HCT116 (cell line): ENCODE data around the gene RRBP1. TPM values are rescaled to one million over a fixed set of nuclear protein-coding genes. Genes with fewer than 3 reads are reported as not detected.

ENCODE experiments used
- ATAC-seq: fragments of 200-7000 bp; cut with Tn5 transposase; 2 replicates; pipeline ENCODE4 v1.9.1; 2020; ENCODE audit warnings: mild to moderate bottlenecking, moderate library complexity
- BruUV-seq: library from RNA; stranded (reverse); fragments of 400-500 nt; replicated peaks from 2 replicates; lab custom pipeline; 2021; lab: Mats Ljungman, UMichigan
- CTCF ChIA-PET: fragments of 300-600 bp; sonication (Branson Sonifier 250); formaldehyde crosslinking; loops from one replicate; lab custom pipeline; 2021; ENCODE audit warnings: antibody characterized with exemption; lab: Charles Lee
- POLR2A ChIA-PET: fragments of 300-600, 350-600 bp; sonication (Branson Sonifier 250); formaldehyde crosslinking; loops from one replicate; lab custom pipeline; 2021; ENCODE audit warnings: antibody characterized with exemption; lab: Charles Lee
- RAD21 ChIA-PET, 2 experiments: fragments of 300-600 bp; sonication (Branson Sonifier 250); formaldehyde crosslinking; loops; one replicate each; lab custom pipeline; 2023; ENCODE audit warnings: low total read pairs in 2 of 2; ENCODE audit not compliant: uncharacterized antibody in 2 of 2, unreplicated experiment in 2 of 2, low non-redundant PET in 1 of 2; lab: Charles Lee
- DNase-seq: peaks from one replicate; pipeline ENCODE4 v3.0.0-alpha.2; 2010; ENCODE audit warnings: low read depth, low spot score
- H2AFZ ChIP-seq: fragments of 200-600 bp; shearing (Covaris generic), sonication (generic); 2 replicates; pipeline ENCODE4 v1.6.1; 2017; ENCODE audit warnings: low read depth, mixed run types, mixed read lengths, antibody characterized with exemption, low read length; ENCODE audit not compliant: poor library complexity, severe bottlenecking
- H3K27ac ChIP-seq: 2 replicates; pipeline ENCODE4 v1.5.1; 2012; ENCODE audit warnings: low read depth, low read length
- H3K27me3 ChIP-seq: fragments of 200-600 bp; sonication (generic); 2 replicates; pipeline ENCODE4 v1.6.1; 2016; ENCODE audit warnings: mixed run types, low read length, mixed read lengths; ENCODE audit not compliant: insufficient read depth
- H3K36me3 ChIP-seq, 2 experiments: fragments of 200-500 bp in 1 of 2; fragments of 200-600 bp in 1 of 2; sonication (Bioruptor generic) in 1 of 2; sonication (generic) in 1 of 2; 2 replicates each; pipeline versions ENCODE4 v1.5.1 to v1.6.1; 2014 to 2016; ENCODE audit warnings: low read length in 2 of 2, inconsistent platforms in 1 of 2, mixed read lengths in 1 of 2, mixed run types in 1 of 2; ENCODE audit not compliant: insufficient read depth in 2 of 2, control insufficient read depth in 1 of 2
- H3K4me1 ChIP-seq, 2 experiments: fragments of 200-600 bp in 1 of 2; sonication (generic) in 1 of 2; 2 replicates each; pipeline versions ENCODE4 v1.5.1 to v1.6.1; 2012 to 2017; ENCODE audit warnings: low read length in 2 of 2, inconsistent platforms in 1 of 2, mild to moderate bottlenecking in 1 of 2, mixed read lengths in 1 of 2, mixed run types in 1 of 2, moderate library complexity in 1 of 2; ENCODE audit not compliant: insufficient read depth in 2 of 2, control insufficient read depth in 1 of 2
- H3K4me2 ChIP-seq: fragments of 200-600 bp; sonication (generic); 2 replicates; pipeline ENCODE4 v1.6.1; 2017; ENCODE audit warnings: mixed run types, low read length, mixed read lengths
- H3K4me3 ChIP-seq, 2 experiments: fragments of 200-600 bp in 1 of 2; sonication (generic) in 1 of 2; replicated peaks in 1 of 2; 2 replicates each; pipeline ENCODE4 v1.5.1; 2011 to 2016; ENCODE audit warnings: low read length in 2 of 2, control low read depth in 1 of 2, low read depth in 1 of 2, mild to moderate bottlenecking in 1 of 2, mixed read lengths in 1 of 2, mixed run types in 1 of 2
- H3K79me2 ChIP-seq: fragments of 200-600 bp; sonication (generic); 2 replicates; pipeline ENCODE4 v1.6.1; 2017; ENCODE audit warnings: mild to moderate bottlenecking, mixed run types, low read length, moderate library complexity, mixed read lengths; ENCODE audit not compliant: insufficient read depth
- H3K9ac ChIP-seq: fragments of 200-600 bp; sonication (generic); 2 replicates; pipeline ENCODE4 v1.6.1; 2016; ENCODE audit warnings: low read length, mixed read lengths
- H3K9me2 ChIP-seq: fragments of 200-600 bp; sonication (generic), shearing (Covaris generic); 2 replicates; pipeline ENCODE4 v1.6.1; 2017; ENCODE audit warnings: mixed run types, mild to moderate bottlenecking, moderate library complexity; ENCODE audit not compliant: insufficient read depth
- H3K9me3 ChIP-seq, 2 experiments: fragments of 200-500 bp in 1 of 2; fragments of 200-600 bp in 1 of 2; sonication (Bioruptor generic) in 1 of 2; sonication (generic) in 1 of 2; 2 replicates each; pipeline ENCODE4 v1.6.1; 2014 to 2017; ENCODE audit warnings: low read length in 2 of 2, mixed read lengths in 2 of 2, inconsistent platforms in 1 of 2, low read depth in 1 of 2, mild to moderate bottlenecking in 1 of 2, mixed run types in 1 of 2, moderate library complexity in 1 of 2; ENCODE audit not compliant: control insufficient read depth in 1 of 2, insufficient read depth in 1 of 2
- H4K20me1 ChIP-seq: fragments of 200-600 bp; sonication (generic), shearing (Covaris generic); 2 replicates; pipeline ENCODE4 v1.6.1; 2017; ENCODE audit warnings: mixed run types, mild to moderate bottlenecking, moderate library complexity; ENCODE audit not compliant: insufficient read depth
- CBX3 ChIP-seq: IDR thresholded peaks from 2 replicates; pipeline ENCODE4 v1.6.1; 2012; ENCODE audit warnings: low read depth
- CEBPB ChIP-seq: IDR thresholded peaks from 2 replicates; pipeline ENCODE4 v1.6.1; 2012; ENCODE audit warnings: low read depth
- ELF1 ChIP-seq: IDR thresholded peaks from 2 replicates; pipeline ENCODE4 v1.6.1; 2012; ENCODE audit warnings: low read depth, borderline replicate concordance
- JUND ChIP-seq: IDR thresholded peaks from 2 replicates; pipeline ENCODE4 v1.6.1; 2012
- POLR2A ChIP-seq: IDR thresholded peaks from 2 replicates; pipeline ENCODE4 v1.7.0; 2011; ENCODE audit warnings: borderline replicate concordance; ENCODE audit not compliant: insufficient read depth, insufficient read length; ENCODE audit errors: extremely low read depth
- SIN3A ChIP-seq: IDR thresholded peaks from 2 replicates; pipeline ENCODE4 v1.6.1; 2012; ENCODE audit warnings: low read depth
- SP1 ChIP-seq: IDR thresholded peaks from 2 replicates; pipeline ENCODE4 v1.6.1; 2012; ENCODE audit warnings: low read depth
- SRF ChIP-seq: IDR thresholded peaks from 2 replicates; pipeline ENCODE4 v1.6.1; 2012; ENCODE audit warnings: low read depth
- TCF7L2 ChIP-seq: IDR thresholded peaks from 2 replicates; pipeline ENCODE4 v1.7.0; 2011; ENCODE audit warnings: borderline replicate concordance, inconsistent platforms; ENCODE audit not compliant: insufficient read depth, insufficient read length; ENCODE audit errors: extremely low read depth
- YY1 ChIP-seq: IDR thresholded peaks from 2 replicates; pipeline ENCODE4 v1.6.1; 2011; ENCODE audit warnings: low read length, low read depth, moderate library complexity, mild to moderate bottlenecking; ENCODE audit not compliant: insufficient replicate concordance; ENCODE audit errors: extremely low read depth
- intact Hi-C: fragments of 100-400 bp; cut with micrococcal nuclease; formaldehyde crosslinking; loops from 2 replicates; pipeline ENCODE4 v1.10.0; 2022
- total RNA-seq: library from RNA; stranded (reverse); gene quantifications from one replicate; pipeline ENCODE4 v1.2.1, GENCODE V29; 2021; ENCODE audit not compliant: unreplicated experiment
- TF ChIP-seq, protein P1 (sequence below): IDR thresholded peaks from 2 replicates; pipeline ENCODE4 v1.6.1; 2012; ENCODE audit warnings: low read depth
- TF ChIP-seq, protein P2 (sequence below): IDR thresholded peaks from 2 replicates; pipeline ENCODE4 v1.6.1; 2012
- TF ChIP-seq, protein P3 (sequence below), 3 experiments: fragments of 200-600 bp in 1 of 3; sonication (generic) in 1 of 3; IDR thresholded peaks in 2 of 3; conservative IDR thresholded peaks in 1 of 3; 2 replicates each; pipeline ENCODE4 v1.5.1; 2012 to 2017; ENCODE audit warnings: low read depth in 2 of 3, low read length in 2 of 3, antibody characterized with exemption in 1 of 3, borderline replicate concordance in 1 of 3, control low read depth in 1 of 3, mild to moderate bottlenecking in 1 of 3, mixed read lengths in 1 of 3, mixed run types in 1 of 3, moderate library complexity in 1 of 3; ENCODE audit not compliant: insufficient read depth in 1 of 3
- TF ChIP-seq, protein P4 (sequence below): IDR thresholded peaks from 2 replicates; pipeline ENCODE4 v1.6.1; 2011; ENCODE audit warnings: mild to moderate bottlenecking, low read length, moderate library complexity; ENCODE audit not compliant: insufficient replicate concordance; ENCODE audit errors: extremely low read depth

RRBP1 gene
- total RNA-seq, 1 experiment from 2014 or later: 123 TPM

DNA sequence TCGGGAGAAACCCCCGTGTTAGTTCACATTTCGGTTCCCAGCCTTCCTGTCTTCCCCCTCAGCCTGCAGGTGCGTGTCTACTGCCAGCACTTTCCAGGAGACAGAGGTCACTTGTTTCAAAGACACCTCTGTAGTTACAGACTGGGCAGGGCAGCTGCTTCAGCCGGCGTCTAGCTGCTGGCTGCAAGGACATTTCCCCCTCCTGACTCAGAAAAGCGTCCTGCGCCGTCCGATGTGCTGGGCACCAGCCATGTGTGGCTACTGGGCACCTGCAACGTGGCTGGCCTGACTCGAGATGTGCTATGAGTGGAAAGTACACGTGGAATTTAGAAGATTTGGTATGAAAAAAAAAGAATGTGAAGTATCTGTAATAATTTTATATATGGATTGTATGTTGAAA lies 37.6 kb downstream of the RRBP1 start:
- no peaks in the 10 kb centered on the region for H3K9me2 ChIP-seq
- H3K79me2 ChIP-seq: peaks cover 60% of the 10 kb centered on the region
- H3K9ac ChIP-seq: no peak overlapping the region
- intact Hi-C loops: no loop called here
- ATAC-seq (no peak), DNase-seq (no peak)
- H3K27ac ChIP-seq: no peak overlapping the region
- BruUV-seq: no TSS peak
- no peaks in the 10 kb centered on the region for H3K27me3 ChIP-seq
- CTCF ChIA-PET: no interaction called here
- TF ChIP-seq, protein P1, sequence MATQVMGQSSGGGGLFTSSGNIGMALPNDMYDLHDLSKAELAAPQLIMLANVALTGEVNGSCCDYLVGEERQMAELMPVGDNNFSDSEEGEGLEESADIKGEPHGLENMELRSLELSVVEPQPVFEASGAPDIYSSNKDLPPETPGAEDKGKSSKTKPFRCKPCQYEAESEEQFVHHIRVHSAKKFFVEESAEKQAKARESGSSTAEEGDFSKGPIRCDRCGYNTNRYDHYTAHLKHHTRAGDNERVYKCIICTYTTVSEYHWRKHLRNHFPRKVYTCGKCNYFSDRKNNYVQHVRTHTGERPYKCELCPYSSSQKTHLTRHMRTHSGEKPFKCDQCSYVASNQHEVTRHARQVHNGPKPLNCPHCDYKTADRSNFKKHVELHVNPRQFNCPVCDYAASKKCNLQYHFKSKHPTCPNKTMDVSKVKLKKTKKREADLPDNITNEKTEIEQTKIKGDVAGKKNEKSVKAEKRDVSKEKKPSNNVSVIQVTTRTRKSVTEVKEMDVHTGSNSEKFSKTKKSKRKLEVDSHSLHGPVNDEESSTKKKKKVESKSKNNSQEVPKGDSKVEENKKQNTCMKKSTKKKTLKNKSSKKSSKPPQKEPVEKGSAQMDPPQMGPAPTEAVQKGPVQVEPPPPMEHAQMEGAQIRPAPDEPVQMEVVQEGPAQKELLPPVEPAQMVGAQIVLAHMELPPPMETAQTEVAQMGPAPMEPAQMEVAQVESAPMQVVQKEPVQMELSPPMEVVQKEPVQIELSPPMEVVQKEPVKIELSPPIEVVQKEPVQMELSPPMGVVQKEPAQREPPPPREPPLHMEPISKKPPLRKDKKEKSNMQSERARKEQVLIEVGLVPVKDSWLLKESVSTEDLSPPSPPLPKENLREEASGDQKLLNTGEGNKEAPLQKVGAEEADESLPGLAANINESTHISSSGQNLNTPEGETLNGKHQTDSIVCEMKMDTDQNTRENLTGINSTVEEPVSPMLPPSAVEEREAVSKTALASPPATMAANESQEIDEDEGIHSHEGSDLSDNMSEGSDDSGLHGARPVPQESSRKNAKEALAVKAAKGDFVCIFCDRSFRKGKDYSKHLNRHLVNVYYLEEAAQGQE: no peak
- TF ChIP-seq SP1 (no peak), YY1 (no peak), SRF (no peak), TCF7L2 (no peak), SIN3A (no peak), POLR2A (no peak), CBX3 (no peak), ELF1 (no peak), JUND (no peak), CEBPB (no peak)
- TF ChIP-seq, protein P2, sequence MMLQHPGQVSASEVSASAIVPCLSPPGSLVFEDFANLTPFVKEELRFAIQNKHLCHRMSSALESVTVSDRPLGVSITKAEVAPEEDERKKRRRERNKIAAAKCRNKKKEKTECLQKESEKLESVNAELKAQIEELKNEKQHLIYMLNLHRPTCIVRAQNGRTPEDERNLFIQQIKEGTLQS: no peak
- TF ChIP-seq, protein P3, sequence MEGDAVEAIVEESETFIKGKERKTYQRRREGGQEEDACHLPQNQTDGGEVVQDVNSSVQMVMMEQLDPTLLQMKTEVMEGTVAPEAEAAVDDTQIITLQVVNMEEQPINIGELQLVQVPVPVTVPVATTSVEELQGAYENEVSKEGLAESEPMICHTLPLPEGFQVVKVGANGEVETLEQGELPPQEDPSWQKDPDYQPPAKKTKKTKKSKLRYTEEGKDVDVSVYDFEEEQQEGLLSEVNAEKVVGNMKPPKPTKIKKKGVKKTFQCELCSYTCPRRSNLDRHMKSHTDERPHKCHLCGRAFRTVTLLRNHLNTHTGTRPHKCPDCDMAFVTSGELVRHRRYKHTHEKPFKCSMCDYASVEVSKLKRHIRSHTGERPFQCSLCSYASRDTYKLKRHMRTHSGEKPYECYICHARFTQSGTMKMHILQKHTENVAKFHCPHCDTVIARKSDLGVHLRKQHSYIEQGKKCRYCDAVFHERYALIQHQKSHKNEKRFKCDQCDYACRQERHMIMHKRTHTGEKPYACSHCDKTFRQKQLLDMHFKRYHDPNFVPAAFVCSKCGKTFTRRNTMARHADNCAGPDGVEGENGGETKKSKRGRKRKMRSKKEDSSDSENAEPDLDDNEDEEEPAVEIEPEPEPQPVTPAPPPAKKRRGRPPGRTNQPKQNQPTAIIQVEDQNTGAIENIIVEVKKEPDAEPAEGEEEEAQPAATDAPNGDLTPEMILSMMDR (IDR thresholded peaks at IDR 0.05 in 2 of 3, conservative IDR thresholded peaks at IDR 0.05 in 1 of 3; ENCODE audit: borderline replicate concordance in 1 of 3, insufficient read depth in 1 of 3, low read depth in 2 of 3, low read length in 2 of 3): no peak
- TF ChIP-seq, protein P4, sequence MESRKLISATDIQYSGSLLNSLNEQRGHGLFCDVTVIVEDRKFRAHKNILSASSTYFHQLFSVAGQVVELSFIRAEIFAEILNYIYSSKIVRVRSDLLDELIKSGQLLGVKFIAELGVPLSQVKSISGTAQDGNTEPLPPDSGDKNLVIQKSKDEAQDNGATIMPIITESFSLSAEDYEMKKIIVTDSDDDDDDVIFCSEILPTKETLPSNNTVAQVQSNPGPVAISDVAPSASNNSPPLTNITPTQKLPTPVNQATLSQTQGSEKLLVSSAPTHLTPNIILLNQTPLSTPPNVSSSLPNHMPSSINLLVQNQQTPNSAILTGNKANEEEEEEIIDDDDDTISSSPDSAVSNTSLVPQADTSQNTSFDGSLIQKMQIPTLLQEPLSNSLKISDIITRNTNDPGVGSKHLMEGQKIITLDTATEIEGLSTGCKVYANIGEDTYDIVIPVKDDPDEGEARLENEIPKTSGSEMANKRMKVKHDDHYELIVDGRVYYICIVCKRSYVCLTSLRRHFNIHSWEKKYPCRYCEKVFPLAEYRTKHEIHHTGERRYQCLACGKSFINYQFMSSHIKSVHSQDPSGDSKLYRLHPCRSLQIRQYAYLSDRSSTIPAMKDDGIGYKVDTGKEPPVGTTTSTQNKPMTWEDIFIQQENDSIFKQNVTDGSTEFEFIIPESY: no peak
- no peak overlapping the region for H3K4me2 ChIP-seq
- RAD21 ChIA-PET: no interaction called here
- no peaks in the 10 kb centered on the region for H4K20me1 ChIP-seq
- no peaks in the 10 kb centered on the region for H3K4me1 ChIP-seq
- no peak overlapping the region for H3K4me3 ChIP-seq
- H2AFZ ChIP-seq: no peak overlapping the region
- no peaks in the 10 kb centered on the region for H3K9me3 ChIP-seq
- H3K36me3 ChIP-seq: peaks cover 0 to 8% of the 10 kb centered on the region in 2 experiments; a peak in 2 of 4 replicates
- POLR2A ChIA-PET: no interaction called here
